Upper lobe of left lung (tissue), 4 donors: ENCODE data around the gene ZC3H7B.
A peak's percentile ranks its signal among the peaks of the same experiment; 100 is the strongest.

ENCODE experiments used
- POLR2AphosphoS5 ChIP-seq, 2 donors: sonication (generic); formaldehyde crosslinking; IDR thresholded peaks; one replicate each; pipeline ENCODE4 v1.5.1; 2017; ENCODE audit warnings: antibody characterized with exemption in 2 of 2
- TF ChIP-seq, protein P1 (sequence below), 6 experiments: fragments of 450-650 bp in 4 of 6; fragments of 200-600 bp in 2 of 6; sonication (generic) in 2 of 6; IDR thresholded peaks; one replicate each; pipeline ENCODE4 v1.5.1; 2016 to 2019; ENCODE audit warnings: antibody characterized with exemption in 6 of 6

DNA sequence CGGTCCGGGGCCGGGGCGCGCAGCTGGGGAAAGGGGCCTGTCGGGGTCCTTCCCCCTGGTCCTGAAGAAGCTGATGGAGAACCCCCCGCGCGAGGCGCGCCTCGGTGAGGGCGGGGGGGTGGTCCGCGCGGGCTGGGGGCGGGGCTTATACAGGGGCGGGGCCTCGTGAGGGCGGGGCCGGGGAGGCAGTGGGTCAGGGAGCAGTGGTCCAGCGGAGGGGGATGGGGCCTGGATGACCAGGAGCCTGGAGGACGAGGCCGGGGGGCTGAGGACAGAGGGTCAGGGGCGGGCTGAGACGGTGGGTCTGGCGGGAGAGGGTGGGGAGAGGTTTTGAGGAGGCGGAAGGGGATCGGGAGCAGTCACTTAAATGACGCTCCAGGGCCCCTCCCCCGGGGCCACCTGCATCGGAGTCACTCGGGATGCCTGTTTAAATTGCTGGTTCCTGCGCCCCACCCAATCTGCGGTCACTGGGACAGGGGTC is 80.8 kb downstream of the ZC3H7B start:
- TF ChIP-seq, protein P1, sequence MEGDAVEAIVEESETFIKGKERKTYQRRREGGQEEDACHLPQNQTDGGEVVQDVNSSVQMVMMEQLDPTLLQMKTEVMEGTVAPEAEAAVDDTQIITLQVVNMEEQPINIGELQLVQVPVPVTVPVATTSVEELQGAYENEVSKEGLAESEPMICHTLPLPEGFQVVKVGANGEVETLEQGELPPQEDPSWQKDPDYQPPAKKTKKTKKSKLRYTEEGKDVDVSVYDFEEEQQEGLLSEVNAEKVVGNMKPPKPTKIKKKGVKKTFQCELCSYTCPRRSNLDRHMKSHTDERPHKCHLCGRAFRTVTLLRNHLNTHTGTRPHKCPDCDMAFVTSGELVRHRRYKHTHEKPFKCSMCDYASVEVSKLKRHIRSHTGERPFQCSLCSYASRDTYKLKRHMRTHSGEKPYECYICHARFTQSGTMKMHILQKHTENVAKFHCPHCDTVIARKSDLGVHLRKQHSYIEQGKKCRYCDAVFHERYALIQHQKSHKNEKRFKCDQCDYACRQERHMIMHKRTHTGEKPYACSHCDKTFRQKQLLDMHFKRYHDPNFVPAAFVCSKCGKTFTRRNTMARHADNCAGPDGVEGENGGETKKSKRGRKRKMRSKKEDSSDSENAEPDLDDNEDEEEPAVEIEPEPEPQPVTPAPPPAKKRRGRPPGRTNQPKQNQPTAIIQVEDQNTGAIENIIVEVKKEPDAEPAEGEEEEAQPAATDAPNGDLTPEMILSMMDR (IDR thresholded peaks at IDR 0.05): no peak
- TF ChIP-seq POLR2AphosphoS5 (IDR thresholded peaks at IDR 0.05): peak in 1 of 2 donors; percentile 2
